Stimulated activated CD4-positive, alpha-beta T cell treated with anti-CD3 and anti-CD28 coated beads, TNF-alpha, amount 100 ng/mL, for 48 hours (primary cell): ENCODE data around the gene NMRK2.

Experiments used
- DNase-seq, 3 donors: peaks; one replicate each; pipeline ENCODE4 v3.0.0-alpha.2; 2020; ENCODE audit warnings: low read depth in 3 of 3

The NMRK2 gene

DNA sequence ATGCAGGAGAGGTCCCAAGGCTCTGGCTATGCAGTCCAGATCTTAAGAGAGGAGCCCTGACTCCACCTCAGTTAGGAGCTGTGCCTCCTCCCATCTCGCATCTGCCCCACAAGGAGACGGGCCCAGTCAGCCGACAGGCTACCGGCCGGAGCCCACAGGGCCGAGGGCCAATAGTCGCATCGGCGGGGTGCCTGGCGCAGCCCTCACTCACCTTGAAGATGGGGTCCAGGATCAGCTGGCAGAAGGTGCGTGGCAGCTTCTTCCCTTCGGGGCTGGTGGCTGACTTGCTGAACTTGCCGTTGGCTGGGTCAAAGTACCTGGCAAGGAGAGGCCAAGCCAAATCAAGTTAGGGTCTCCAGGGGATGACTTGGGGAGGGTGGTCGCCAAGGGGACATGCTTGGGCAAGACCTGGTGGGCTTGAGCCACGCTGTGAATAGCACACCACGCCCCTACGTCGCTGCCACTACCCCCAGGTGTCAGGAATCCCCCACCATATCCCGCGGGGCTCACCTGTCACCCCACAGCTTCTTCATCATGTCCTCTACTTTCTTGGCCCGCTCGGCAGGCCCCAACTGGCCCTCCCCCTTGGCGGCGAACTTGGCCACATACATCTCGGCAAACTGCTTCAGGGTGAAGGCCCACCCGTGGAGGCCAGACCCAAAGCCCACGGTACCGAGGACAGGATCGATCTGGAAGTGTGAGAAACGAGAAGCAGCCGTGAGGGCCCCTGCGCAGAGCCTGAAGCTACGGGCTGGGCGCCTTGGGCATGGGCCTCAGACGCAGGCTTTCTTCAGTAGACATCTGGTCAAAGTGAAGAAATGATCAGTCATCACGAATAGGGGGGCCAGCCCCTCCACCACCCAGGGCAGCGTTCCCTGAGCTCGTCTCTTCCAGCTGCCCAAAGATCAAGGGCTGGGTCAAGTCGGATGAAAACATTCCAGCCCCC, 49.1 kb downstream of the NMRK2 start:
- DNase-seq: no peak

GRCh38 chr19:3982701-3983541, 50.1 kb downstream of the NMRK2 start:
- DNase-seq: no peak

- DNase-seq: no peak
Measured at GRCh38 chr19:3983542-3983914, 50.7 kb downstream of the NMRK2 start.

GRCh38 chr19:3983936-3984583, 51.2 kb downstream of the NMRK2 start:
- DNase-seq: no peak

- DNase-seq: no peak
Measured at GRCh38 chr19:3984584-3984907, 51.7 kb downstream of the NMRK2 start.

DNA sequence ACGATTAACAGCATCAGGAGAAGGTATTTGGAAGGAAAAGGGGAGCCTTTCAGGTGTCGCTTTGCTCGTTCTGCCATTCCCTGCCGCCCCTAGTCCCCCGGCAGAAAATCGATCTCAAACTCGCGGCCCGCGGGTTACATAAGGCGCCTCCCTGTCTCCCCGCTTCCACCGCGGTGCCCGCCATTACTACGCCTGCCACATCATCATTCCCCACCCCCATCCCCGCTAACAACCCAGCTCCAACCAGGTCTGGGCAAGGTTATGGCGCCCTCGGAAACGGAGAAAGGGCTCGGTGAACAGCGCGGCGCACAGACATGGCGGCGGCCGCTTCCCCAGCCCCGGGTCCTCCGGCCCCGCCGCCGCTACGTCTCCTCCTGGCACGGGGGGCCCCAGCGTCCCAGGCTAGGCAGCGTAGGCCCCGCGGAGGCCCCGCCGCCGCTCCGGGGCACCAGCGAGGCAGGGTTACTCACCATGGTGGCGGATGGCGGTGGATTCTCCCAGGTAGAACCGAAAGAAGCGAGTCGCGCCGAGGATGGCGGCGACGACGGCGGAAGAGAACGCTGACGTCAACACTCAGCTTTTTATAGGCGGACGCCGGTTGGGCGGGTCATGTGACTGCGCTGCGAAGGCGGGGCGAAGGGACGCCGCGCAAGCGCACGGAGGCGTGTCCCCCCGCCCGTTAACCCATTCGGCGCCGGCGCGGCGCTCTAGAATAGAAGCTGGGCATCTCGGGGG, 52.2 kb downstream of the NMRK2 start, which contains the start of gene EEF2:
Gene EEF2, minus strand, starts transcription at position 556 of the 735 bp plus-strand sequence. Its CDS starts 83 bp downstream, at position 473.
- DNase-seq: peak; percentile 77 to 87 (median 86)

- no peak for DNase-seq
Measured at GRCh38 chr19:3985643-3986259, 52.9 kb downstream of the NMRK2 start.

DNA sequence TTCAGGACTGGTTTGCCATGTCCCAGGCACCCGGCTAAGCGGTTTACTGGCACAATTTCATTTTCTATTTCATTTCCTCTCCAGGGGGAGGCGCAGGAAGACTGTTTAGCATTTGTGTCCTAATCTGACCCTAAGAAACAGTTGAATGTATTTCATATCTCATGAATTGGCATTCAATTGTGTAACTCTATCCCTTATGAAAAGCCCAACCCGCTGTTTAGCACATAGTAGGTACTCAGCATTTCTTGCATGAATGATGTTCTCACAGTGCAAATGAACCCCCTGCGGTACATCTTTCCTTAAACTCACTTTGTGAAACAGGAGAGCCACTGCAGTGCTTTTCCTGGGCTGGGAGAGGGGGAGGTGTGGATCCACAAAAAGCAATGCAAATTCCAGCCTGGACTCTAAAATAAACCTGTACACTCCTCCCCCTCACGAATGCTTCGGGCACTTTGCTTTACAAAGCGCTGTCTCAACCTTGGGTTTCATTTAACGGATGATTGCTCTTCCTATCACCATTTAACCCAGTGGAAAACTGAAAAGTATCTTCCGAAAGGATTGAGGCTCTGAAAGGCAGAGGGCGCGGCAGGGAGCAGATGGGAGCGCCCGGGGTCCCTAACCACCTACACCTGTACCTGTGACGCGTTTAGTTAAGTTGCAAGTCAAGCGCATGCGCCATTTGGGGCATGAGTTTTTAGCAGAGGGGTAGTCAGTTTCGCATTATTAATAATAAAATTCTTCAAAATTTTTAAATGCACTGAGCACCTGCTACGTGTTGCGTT, 53.6 kb downstream of the NMRK2 start:
- DNase-seq: no peak

- DNase-seq: peak; percentile 74 to 83 (median 80)
Measured at GRCh38 chr19:3987619-3988371, 54.9 kb downstream of the NMRK2 start.

GRCh38 chr19:3990815-3991117, 57.9 kb downstream of the NMRK2 start:
- DNase-seq: no peak
